ENCODE results near the gene RBPJL.

DNA sequence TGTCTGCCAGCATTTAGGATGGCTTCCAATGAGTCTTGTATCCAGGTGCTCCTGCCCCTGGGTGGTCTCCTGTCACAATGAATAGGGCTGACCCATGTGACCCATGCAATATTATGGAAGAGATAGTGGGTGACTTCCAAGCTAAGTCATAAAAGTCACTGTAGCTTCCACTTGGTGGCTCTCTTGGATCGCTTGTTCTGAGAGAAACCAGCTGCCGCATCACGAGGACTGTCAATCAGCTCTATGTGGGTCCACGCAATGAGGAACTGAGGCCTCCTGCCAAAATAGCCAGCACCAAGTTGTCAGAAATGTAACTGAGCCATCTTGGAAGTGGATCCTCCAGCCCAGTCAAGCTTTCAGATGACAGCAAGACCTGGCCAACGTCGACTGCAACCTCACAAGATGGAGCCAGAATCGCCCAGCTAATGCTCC is 16.3 kb downstream of the RBPJL start:
- TF ChIP-seq, protein P1, sequence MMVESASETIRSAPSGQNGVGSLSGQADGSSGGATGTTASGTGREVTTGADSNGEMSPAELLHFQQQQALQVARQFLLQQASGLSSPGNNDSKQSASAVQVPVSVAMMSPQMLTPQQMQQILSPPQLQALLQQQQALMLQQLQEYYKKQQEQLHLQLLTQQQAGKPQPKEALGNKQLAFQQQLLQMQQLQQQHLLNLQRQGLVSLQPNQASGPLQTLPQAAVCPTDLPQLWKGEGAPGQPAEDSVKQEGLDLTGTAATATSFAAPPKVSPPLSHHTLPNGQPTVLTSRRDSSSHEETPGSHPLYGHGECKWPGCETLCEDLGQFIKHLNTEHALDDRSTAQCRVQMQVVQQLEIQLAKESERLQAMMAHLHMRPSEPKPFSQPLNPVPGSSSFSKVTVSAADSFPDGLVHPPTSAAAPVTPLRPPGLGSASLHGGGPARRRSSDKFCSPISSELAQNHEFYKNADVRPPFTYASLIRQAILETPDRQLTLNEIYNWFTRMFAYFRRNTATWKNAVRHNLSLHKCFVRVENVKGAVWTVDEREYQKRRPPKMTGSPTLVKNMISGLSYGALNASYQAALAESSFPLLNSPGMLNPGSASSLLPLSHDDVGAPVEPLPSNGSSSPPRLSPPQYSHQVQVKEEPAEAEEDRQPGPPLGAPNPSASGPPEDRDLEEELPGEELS (CRISPR knock-in tag; IDR thresholded peaks at IDR 0.05), result no peak
- TF ChIP-seq ATF3 (CRISPR knock-in tag; conservative IDR thresholded peaks at IDR 0.05) (no peak), CTCF (IDR thresholded peaks at IDR 0.05) (no peak), NFYB (CRISPR knock-in tag; conservative IDR thresholded peaks at IDR 0.05; ENCODE audit: low read depth) (no peak)
- TF ChIP-seq, protein P2, sequence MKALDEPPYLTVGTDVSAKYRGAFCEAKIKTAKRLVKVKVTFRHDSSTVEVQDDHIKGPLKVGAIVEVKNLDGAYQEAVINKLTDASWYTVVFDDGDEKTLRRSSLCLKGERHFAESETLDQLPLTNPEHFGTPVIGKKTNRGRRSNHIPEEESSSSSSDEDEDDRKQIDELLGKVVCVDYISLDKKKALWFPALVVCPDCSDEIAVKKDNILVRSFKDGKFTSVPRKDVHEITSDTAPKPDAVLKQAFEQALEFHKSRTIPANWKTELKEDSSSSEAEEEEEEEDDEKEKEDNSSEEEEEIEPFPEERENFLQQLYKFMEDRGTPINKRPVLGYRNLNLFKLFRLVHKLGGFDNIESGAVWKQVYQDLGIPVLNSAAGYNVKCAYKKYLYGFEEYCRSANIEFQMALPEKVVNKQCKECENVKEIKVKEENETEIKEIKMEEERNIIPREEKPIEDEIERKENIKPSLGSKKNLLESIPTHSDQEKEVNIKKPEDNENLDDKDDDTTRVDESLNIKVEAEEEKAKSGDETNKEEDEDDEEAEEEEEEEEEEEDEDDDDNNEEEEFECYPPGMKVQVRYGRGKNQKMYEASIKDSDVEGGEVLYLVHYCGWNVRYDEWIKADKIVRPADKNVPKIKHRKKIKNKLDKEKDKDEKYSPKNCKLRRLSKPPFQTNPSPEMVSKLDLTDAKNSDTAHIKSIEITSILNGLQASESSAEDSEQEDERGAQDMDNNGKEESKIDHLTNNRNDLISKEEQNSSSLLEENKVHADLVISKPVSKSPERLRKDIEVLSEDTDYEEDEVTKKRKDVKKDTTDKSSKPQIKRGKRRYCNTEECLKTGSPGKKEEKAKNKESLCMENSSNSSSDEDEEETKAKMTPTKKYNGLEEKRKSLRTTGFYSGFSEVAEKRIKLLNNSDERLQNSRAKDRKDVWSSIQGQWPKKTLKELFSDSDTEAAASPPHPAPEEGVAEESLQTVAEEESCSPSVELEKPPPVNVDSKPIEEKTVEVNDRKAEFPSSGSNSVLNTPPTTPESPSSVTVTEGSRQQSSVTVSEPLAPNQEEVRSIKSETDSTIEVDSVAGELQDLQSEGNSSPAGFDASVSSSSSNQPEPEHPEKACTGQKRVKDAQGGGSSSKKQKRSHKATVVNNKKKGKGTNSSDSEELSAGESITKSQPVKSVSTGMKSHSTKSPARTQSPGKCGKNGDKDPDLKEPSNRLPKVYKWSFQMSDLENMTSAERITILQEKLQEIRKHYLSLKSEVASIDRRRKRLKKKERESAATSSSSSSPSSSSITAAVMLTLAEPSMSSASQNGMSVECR (CRISPR knock-in tag; IDR thresholded peaks at IDR 0.05; ENCODE audit: borderline replicate concordance), result no peak

Data from WTC11 (cell line).